HG03097 (cell line): ENCODE results near the gene FAM234A.
"Not testable (repeated sequence)": the region's sequence is repeated elsewhere in the genome, so short reads cannot be mapped to it uniquely, and the experiment has no call there.

Source experiments
- ATAC-seq: cut with Tn5 transposase; IDR thresholded peaks from one replicate; pipeline ENCODE4 v1.9.1; 2021; ENCODE audit not compliant: unreplicated experiment, low FRiP score

Gene FAM234A

GRCh38 chr16:234468-235305 is at the start of gene FAM234A:
Gene FAM234A, plus strand, starts transcription at chr16:234821. Its CDS starts 19,593 bp downstream, at chr16:254414.
- ATAC-seq: peak; percentile 84

- no peak for ATAC-seq
Measured at GRCh38 chr16:185213-185612, 49.4 kb upstream of the FAM234A start.

GRCh38 chr16:185691-186090 is 48.9 kb upstream of the FAM234A start:
- no peak for ATAC-seq

GRCh38 chr16:187330-187729 is 47.3 kb upstream of the FAM234A start:
- ATAC-seq: no peak

- no peak for ATAC-seq
Measured at GRCh38 chr16:188674-189073, 45.9 kb upstream of the FAM234A start.

- ATAC-seq: no peak
Measured at GRCh38 chr16:189604-190186, 44.9 kb upstream of the FAM234A start.

- no peak for ATAC-seq
Measured at GRCh38 chr16:191831-192230, 42.8 kb upstream of the FAM234A start.

GRCh38 chr16:192686-193085 is 41.9 kb upstream of the FAM234A start:
- ATAC-seq: no peak

- ATAC-seq: no peak
Measured at GRCh38 chr16:193441-193840, 41.2 kb upstream of the FAM234A start.

GRCh38 chr16:194516-194915 is 40.1 kb upstream of the FAM234A start:
- no peak for ATAC-seq

- no peak for ATAC-seq
Measured at GRCh38 chr16:200388-200787, 34.2 kb upstream of the FAM234A start.

- ATAC-seq: no peak
Measured at GRCh38 chr16:203246-203645, 31.4 kb upstream of the FAM234A start.

- not testable (repeated sequence) for ATAC-seq
Measured at GRCh38 chr16:204046-204445, 30.6 kb upstream of the FAM234A start.

GRCh38 chr16:209359-209758 is 25.3 kb upstream of the FAM234A start:
- ATAC-seq: not testable (repeated sequence)

- ATAC-seq: not testable (repeated sequence)
Measured at GRCh38 chr16:211631-212180, 22.9 kb upstream of the FAM234A start.

- no peak for ATAC-seq
Measured at GRCh38 chr16:212999-213398, 21.6 kb upstream of the FAM234A start.

GRCh38 chr16:220021-220420 is 14.6 kb upstream of the FAM234A start:
- ATAC-seq: no peak

GRCh38 chr16:228151-228851 is 6.3 kb upstream of the FAM234A start:
- peak; percentile 13 for ATAC-seq

GRCh38 chr16:228852-229730 is 5.5 kb upstream of the FAM234A start, which contains the start of gene LUC7L:
Gene LUC7L, minus strand, starts transcription at chr16:229449. Its CDS starts 110 bp downstream, at chr16:229339.
- peak; percentile 77 for ATAC-seq

GRCh38 chr16:229731-230281 is 4.8 kb upstream of the FAM234A start:
- no peak for ATAC-seq
